Endodermal cell (in vitro differentiated cells): ENCODE results near the gene GARNL3. TPM values are rescaled to one million over a fixed set of nuclear protein-coding genes. Genes with fewer than 3 reads are reported as not detected.

ENCODE experiments used
- DNase-seq: peaks from one replicate; pipeline ENCODE4 v3.0.0-alpha.2; 2017
- H3K27ac ChIP-seq: 2 replicates; pipeline ENCODE4 v1.5.1; 2013; ENCODE audit warnings: mild to moderate bottlenecking, low read depth, low read length, moderate library complexity
- H3K27me3 ChIP-seq: 2 replicates; pipeline ENCODE4 v1.6.1; 2013; ENCODE audit warnings: mild to moderate bottlenecking, low read length, moderate library complexity; ENCODE audit not compliant: insufficient read depth, control insufficient read depth, poor library complexity, severe bottlenecking
- H3K36me3 ChIP-seq: 2 replicates; pipeline ENCODE4 v1.7.0; 2013; ENCODE audit warnings: mild to moderate bottlenecking, low read length, moderate library complexity; ENCODE audit not compliant: control insufficient read depth, insufficient read depth
- H3K4me1 ChIP-seq: one replicate; pipeline ENCODE4 v1.7.0; 2013; ENCODE audit warnings: low read length; ENCODE audit not compliant: control insufficient read depth, insufficient read depth
- H3K4me3 ChIP-seq: 2 replicates; pipeline ENCODE4 v1.5.1; 2013; ENCODE audit warnings: mild to moderate bottlenecking, low read length, moderate library complexity
- H3K9ac ChIP-seq: 2 replicates; pipeline ENCODE4 v1.6.1; 2013; ENCODE audit warnings: mild to moderate bottlenecking, low read length, moderate library complexity; ENCODE audit not compliant: poor library complexity, severe bottlenecking; ENCODE audit errors: extremely low read depth
- H3K9me3 ChIP-seq: 2 replicates; pipeline ENCODE4 v1.6.1; 2013; ENCODE audit warnings: mild to moderate bottlenecking, low read length, moderate library complexity; ENCODE audit not compliant: control insufficient read depth
- H3K27ac Mint-ChIP-seq: 2 replicates; pipeline ENCODE4 v1.8.0; 2020; ENCODE audit warnings: mixed read lengths
- H3K27me3 Mint-ChIP-seq: 2 replicates; pipeline ENCODE4 v1.8.0; 2021; ENCODE audit warnings: mild to moderate bottlenecking, mixed read lengths; ENCODE audit not compliant: insufficient read depth
- H3K36me3 Mint-ChIP-seq: 2 replicates; pipeline ENCODE4 v1.8.0; 2020; ENCODE audit warnings: low read depth, mixed read lengths
- H3K4me1 Mint-ChIP-seq: 2 replicates; pipeline ENCODE4 v1.8.0; 2020; ENCODE audit warnings: mixed read lengths
- H3K4me3 Mint-ChIP-seq: 2 replicates; pipeline ENCODE4 v1.8.0; 2020; ENCODE audit warnings: mild to moderate bottlenecking, moderate library complexity, mixed read lengths
- H3K9me3 Mint-ChIP-seq: 2 replicates; pipeline ENCODE4 v1.8.0; 2020; ENCODE audit warnings: mild to moderate bottlenecking, mixed read lengths
- WGBS, 2 experiments: methylation state at CpG; one replicate each; pipeline versions ENCODE4 v1.1.5 to v1.1.7; 2013; ENCODE audit warnings: missing lambda C conversion rate in 2 of 2, mixed read lengths in 1 of 2; ENCODE audit not compliant: insufficient coverage in 1 of 2, insufficient read length in 1 of 2; 5-methylcytosine and 5-hydroxymethylcytosine counted together
- total RNA-seq, 2 donors: library from RNA; stranded (reverse); fragmentation: NEBNext Ultra II Directional in 1 of 2; extraction: Animal tissue kit (Norgen Biotek cat#: 25700) in 1 of 2; gene quantifications; 2 replicates in 1 of 2; 3 replicates in 1 of 2; pipeline ENCODE4 v1.2.1, GENCODE V29; 2021
- TF ChIP-seq, protein P1 (sequence below): fragments of 200-600 bp; sonication (generic); conservative IDR thresholded peaks from 2 replicates; pipeline ENCODE4 v1.5.0; 2021; ENCODE audit warnings: antibody characterized with exemption, mild to moderate bottlenecking

Gene GARNL3
- total RNA-seq, 2 donors from 2014 or later, result 7.2 to 12.8 TPM

DNA sequence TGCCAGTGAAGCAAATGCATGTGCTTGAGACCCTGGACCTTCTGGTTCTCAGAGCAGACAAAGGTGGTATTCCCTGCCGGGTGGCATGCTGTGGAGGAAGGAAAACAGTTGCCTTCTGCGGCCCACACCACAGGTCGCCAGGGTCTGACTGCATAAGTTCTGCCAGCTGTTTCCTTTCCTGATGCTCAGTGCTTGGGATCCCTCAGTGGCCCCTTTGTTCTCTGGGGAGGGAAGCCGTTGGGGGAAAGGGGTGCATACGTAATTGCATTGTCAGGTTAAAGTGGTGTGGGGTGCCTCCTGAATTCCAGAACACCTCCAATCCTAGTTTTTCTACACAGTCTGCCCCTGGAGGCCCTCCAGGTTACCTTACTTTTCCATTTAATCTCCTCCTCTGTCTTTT is 89.3 kb downstream of the GARNL3 start:
- TF ChIP-seq, protein P1, sequence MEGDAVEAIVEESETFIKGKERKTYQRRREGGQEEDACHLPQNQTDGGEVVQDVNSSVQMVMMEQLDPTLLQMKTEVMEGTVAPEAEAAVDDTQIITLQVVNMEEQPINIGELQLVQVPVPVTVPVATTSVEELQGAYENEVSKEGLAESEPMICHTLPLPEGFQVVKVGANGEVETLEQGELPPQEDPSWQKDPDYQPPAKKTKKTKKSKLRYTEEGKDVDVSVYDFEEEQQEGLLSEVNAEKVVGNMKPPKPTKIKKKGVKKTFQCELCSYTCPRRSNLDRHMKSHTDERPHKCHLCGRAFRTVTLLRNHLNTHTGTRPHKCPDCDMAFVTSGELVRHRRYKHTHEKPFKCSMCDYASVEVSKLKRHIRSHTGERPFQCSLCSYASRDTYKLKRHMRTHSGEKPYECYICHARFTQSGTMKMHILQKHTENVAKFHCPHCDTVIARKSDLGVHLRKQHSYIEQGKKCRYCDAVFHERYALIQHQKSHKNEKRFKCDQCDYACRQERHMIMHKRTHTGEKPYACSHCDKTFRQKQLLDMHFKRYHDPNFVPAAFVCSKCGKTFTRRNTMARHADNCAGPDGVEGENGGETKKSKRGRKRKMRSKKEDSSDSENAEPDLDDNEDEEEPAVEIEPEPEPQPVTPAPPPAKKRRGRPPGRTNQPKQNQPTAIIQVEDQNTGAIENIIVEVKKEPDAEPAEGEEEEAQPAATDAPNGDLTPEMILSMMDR, result no peak
- 78 to 100% methylated on average over 2 to 4 of the region's 5 CpGs for whole genome bisulfite sequencing, 2 experiments

GRCh38 chr9:127356906-127357305 is 92.3 kb downstream of the GARNL3 start:
- Mint-ChIP-seq H3K4me3 (no peak overlapping the region), H3K9me3 (no peaks in the 10 kb centered on the region), H3K27me3 (no peaks in the 10 kb centered on the region), H3K36me3 (no peaks in the 10 kb centered on the region), H3K4me1 (no peaks in the 10 kb centered on the region), H3K27ac (no peak overlapping the region)
- H3K4me1 ChIP-seq, result no peaks in the 10 kb centered on the region
- no peak overlapping the region for H3K4me3 ChIP-seq
- no peak overlapping the region for H3K27ac ChIP-seq
- no peaks in the 10 kb centered on the region for H3K9me3 ChIP-seq
- no peak for DNase-seq
- TF ChIP-seq, protein P1, result no peak
- H3K9ac ChIP-seq, result no peak overlapping the region
- 97 to 100% methylated on average over 2 to 4 of the region's 4 CpGs for WGBS, 2 experiments
- no peaks in the 10 kb centered on the region for H3K27me3 ChIP-seq
- H3K36me3 ChIP-seq, result no peaks in the 10 kb centered on the region

More for the DNA sequence above, 89.3 kb downstream of the GARNL3 start:
- Histone ChIP-seq H3K27ac (no peak overlapping the region), H3K36me3 (no peaks in the 10 kb centered on the region), H3K4me1 (no peaks in the 10 kb centered on the region), H3K27me3 (no peaks in the 10 kb centered on the region), H3K4me3 (no peak overlapping the region), H3K9ac (no peak overlapping the region), H3K9me3 (no peaks in the 10 kb centered on the region)
- Mint-ChIP-seq H3K27me3 (no peaks in the 10 kb centered on the region), H3K4me3 (no peak overlapping the region), H3K4me1 (no peaks in the 10 kb centered on the region), H3K9me3 (no peaks in the 10 kb centered on the region), H3K36me3 (no peaks in the 10 kb centered on the region), H3K27ac (peak overlapping the region; percentile 19)
- DNase-seq, result peak; percentile 77

- Histone ChIP-seq H3K27me3 (no peaks in the 10 kb centered on the region), H3K27ac (no peak overlapping the region), H3K9me3 (no peaks in the 10 kb centered on the region), H3K4me3 (no peak overlapping the region), H3K4me1 (no peaks in the 10 kb centered on the region), H3K36me3 (no peaks in the 10 kb centered on the region), H3K9ac (no peak overlapping the region)
- H3K36me3 Mint-ChIP-seq, result no peaks in the 10 kb centered on the region
- WGBS, 2 experiments, result 88 to 95% methylated on average over 3 of the region's 3 CpGs
- DNase-seq, result no peak
- TF ChIP-seq, protein P1, result no peak
- no peak overlapping the region for H3K27ac Mint-ChIP-seq
- H3K9me3 Mint-ChIP-seq, result no peaks in the 10 kb centered on the region
- no peaks in the 10 kb centered on the region for H3K4me1 Mint-ChIP-seq
- no peak overlapping the region for H3K4me3 Mint-ChIP-seq
- no peaks in the 10 kb centered on the region for H3K27me3 Mint-ChIP-seq
These were observed 93.5 kb downstream of the GARNL3 start for GRCh38 chr9:127358023-127358535.
